HG03039 (cell line): ENCODE results near the gene RPS6KA4.

Experiments used
- ATAC-seq: cut with Tn5 transposase; IDR thresholded peaks from one replicate; pipeline ENCODE4 v1.9.1; 2021; ENCODE audit warnings: mild to moderate bottlenecking, moderate library complexity; ENCODE audit not compliant: unreplicated experiment

The RPS6KA4 gene

DNA sequence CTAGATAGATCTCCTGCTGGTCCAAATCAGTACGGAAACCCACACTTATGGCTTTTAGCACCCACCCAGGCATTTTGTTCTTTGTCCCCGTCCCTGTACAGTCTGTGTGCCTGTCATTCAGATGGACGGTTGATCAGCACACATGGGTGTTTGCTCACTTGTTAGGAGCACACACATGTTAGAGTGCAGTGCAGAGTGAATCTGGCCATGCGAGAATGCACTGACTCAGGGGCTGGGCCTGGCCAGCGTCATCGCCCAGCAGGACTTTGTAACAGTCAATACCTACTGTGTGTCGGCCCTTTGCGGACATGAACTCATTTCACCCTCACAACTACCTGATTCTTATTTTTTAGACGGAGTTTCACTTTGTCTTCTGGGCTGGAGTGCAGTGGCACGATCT is 3.4 kb downstream of the RPS6KA4 start:
- no peak for ATAC-seq

DNA sequence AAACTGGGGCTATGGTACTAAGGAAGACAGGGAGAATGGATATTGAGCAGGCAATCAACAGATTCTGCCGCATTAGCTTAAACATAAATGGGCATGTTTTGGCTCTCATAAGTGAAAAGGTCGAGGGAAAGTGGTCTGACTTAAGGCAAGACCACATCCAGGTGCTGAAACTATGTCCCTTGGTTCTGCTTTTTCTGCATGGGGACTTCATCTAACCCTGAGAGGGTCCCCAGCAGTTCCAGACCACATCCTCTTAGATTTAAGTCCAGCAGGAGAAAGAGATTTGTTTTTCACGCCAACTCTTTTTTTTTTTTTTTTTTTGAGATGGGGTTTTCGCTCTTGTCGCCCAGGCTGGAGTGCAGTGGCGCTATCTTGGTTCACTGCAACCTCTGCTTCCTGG is 5.5 kb downstream of the RPS6KA4 start:
- no peak for ATAC-seq

DNA sequence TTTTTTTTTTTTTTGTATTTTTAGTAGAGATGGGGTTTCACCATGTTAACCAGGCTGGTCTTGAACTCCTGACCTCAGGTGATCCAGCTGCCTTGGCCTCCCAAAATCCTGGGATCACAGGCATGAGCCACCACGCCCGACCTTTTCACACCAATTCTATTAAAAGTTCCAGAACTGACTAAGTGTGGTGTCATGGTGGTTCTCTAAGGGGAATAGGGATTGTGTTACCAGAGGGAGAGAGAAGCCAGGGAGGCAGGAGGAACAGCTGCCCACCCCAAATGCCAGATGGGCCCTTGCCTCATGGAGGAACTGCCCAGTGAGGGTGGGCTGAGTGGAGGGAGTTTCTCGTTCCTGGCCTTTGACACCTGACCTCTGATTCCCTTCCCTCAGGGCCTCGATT is 5.9 kb downstream of the RPS6KA4 start:
- no peak for ATAC-seq

DNA sequence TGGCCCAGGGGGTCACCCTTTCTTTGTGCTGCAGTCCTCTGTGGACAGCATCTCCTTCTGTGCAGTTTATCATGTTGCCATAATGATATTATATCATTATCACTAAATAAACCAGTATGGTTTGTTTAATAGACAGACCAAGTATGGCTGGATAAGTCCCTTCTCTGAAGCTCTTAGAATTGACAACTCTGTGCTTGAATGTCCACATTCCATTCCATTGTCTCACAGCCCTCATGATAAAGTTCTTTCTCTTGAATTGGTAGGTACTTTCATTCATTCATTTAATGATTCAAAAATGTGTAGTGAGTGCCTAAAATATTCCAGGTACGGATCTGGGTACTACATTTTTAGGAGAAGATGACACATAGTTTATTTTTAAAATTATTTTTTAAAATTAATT is 7.8 kb downstream of the RPS6KA4 start:
- ATAC-seq = no peak

DNA sequence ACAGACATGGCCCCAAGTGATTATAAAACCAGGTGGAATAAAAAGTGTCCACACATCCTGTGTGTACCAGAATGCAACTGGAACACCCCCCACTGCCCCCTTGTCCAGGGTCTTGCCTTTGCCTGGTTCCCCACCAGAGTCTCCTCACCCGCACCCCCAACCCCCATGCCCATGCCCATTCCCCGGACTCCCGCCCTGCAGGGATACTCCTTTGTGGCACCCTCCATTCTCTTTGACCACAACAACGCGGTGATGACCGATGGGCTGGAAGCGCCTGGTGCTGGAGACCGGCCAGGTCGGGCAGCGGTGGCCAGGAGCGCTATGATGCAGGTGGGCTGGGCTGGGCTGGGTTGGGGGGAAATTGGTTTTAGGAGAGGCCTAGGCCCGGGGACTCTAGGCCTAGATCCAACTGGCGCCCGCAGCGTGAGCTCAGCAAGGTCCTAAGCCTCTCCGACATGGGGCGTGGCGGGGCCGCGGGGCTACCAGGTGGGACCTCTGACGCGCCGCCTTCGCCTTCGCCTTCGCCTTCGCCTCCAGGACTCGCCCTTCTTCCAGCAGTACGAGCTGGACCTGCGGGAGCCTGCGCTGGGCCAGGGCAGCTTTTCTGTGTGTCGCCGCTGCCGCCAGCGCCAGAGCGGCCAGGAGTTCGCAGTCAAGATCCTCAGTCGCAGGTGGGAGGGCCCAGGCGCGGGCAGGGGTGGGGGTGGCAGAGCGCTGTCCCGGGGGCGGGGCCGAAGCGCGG is 9.1 kb downstream of the RPS6KA4 start:
- no peak for ATAC-seq

DNA sequence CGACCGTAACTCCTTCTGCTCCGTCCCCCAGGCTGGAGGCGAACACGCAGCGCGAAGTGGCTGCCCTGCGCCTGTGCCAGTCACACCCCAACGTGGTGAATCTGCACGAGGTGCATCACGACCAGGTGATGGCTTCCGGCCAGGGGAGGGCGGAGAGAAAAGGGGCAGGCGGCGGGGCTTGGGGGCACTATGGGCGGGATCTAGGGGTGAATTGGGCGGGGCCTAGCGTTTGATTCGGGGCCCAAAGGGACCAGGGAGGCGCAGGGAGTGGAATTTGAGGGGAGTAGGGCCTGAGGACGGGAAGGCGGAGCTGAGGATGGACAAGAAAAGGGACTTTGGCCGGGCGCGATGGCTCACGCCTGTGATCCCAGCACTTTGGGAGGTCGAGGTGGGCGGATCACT is 9.7 kb downstream of the RPS6KA4 start:
- ATAC-seq = no peak

DNA sequence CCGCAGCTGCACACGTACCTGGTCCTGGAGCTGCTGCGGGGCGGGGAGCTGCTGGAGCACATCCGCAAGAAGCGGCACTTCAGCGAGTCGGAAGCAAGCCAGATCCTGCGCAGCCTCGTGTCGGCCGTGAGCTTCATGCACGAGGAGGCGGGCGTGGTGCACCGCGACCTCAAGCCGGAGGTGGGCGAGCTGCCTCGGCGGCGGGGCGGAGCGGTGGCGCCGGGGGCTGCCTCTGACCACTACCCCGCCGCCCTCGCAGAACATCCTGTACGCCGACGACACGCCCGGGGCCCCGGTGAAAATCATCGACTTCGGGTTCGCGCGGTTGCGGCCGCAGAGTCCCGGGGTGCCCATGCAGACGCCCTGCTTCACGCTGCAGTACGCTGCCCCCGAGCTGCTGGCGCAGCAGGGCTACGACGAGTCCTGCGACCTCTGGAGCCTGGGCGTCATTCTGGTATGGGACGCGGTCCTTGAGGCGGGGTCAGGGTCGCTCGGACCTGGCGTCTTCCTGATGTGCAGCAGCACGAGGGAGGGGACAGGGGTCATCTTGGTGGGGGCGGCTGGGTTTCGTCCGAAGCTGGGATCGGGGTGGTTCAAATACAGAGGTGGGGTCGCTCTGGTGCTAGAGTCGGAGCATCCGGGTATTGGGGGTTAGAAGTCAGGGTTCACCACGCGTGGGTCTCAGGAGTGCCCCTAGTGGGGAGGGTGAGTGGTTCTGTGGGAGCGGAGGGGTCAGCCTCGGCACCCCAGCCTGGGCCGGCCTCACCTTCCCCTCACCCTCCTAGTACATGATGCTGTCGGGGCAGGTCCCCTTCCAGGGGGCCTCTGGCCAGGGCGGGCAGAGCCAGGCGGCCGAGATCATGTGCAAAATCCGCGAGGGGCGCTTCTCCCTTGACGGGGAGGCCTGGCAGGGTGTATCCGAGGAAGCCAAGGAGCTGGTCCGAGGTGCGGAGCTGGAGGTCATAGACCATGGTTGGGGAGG is 10.8 kb downstream of the RPS6KA4 start:
- no peak for ATAC-seq

DNA sequence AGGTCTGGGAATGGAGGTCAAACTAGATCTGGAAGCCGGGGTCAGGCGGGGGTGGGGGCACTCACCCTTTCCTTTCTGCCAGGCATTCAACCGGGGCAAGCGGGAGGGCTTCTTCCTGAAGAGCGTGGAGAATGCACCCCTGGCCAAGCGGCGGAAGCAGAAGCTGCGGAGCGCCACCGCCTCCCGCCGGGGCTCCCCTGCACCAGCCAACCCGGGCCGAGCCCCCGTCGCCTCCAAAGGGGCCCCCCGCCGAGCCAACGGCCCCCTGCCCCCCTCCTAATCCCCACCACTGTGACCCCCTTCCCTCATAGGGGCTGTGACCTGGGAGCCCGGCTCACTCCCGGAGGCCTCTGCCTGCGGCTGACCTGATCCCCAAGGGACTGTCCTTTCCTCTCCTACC is 12.2 kb downstream of the RPS6KA4 start:
- ATAC-seq = no peak

DNA sequence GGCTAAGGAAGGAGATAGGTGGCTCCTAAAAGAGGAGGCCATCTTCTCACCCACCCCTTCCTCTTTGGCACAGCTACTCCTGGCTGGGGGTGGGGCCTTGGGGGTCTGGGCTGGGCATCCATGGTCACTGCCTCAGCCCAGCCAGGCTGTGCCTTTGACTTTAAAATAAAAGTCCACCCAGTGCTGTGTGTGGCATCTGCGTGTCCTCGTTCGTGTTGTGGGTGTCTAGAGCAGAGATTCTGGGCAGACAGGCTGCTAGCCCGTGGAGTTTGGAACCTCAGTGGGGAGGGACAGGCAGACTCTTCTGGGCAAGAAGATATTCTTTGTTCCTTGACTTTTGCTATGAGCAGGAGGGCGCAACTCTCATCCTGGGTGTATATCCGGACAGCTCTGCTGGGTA is 13.1 kb downstream of the RPS6KA4 start:
- no peak for ATAC-seq

DNA sequence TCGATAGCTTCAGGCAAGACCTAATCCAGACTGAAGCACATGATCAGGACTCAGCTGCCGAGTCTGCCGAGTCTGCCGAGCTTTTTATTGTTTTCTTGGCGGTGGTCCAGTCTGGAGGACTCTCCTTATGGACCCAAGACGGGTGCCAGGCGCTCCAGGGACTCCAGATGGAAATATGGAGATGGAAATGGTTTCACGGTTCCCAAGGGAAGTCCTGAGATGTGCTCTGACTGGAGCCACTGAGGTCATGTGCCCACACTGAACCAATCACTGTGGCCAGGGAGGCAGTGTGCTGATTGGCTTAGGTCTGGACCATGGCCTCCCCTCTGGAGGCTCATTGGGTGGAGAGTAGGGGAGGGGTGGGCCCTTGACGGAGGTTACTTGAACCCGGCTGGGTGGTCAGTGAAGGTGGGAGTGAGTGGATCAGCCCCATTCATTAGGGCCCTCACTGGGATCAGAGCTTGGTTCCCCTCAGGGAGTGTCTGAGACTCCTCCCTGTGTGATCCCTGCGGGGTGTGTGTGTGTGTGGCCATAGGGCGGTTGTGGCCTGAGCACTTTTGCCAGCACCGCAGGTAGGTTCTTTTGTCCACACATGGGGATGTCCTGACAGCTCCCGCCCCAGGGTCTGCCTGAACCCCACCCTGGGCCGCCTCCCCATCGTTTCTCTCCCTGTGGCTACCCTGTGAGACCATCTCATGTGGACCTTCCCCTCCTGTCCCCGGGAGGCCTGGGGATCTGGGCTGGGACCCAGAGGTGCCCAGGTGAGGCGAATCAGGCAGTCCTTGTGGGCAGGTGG is 14.0 kb downstream of the RPS6KA4 start:
- ATAC-seq = no peak

DNA sequence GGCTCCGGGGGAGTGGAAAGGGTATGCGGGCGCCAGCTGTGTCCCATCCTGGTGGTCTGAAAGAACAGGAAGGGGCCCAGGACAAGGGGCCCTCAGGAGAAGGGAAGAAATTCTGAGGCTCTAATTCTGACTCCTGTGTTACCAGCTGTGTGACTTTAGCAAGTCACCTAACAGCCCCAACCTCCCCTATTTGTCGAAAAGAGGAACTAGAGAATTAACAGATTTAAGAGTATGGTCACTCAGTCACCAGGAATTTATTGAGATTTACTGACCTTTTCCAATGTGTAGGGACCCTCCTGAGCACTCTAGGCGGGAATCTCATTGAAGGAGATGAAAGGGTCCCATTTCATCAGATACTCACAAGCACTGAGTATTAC is 14.6 kb downstream of the RPS6KA4 start:
- no peak for ATAC-seq

DNA sequence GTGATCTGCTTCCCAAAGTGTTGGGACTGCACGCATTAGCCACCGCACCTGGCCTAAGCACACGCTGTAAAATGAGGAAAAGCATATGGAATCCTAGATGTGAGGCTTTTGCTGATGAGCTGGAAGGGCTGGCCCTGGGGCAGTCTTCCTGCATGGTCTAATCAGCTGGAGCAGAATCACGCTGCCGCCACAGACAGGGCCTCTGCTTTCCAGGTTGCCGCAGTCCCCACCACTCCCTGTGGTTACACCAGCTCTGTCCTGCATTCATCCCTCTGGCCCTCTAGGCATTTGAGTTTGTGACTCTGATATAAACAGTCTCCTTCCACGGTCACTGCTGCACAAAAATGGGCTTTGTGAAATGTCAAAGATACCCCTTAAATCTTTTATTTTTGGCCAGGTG is 17.1 kb downstream of the RPS6KA4 start:
- ATAC-seq = no peak

DNA sequence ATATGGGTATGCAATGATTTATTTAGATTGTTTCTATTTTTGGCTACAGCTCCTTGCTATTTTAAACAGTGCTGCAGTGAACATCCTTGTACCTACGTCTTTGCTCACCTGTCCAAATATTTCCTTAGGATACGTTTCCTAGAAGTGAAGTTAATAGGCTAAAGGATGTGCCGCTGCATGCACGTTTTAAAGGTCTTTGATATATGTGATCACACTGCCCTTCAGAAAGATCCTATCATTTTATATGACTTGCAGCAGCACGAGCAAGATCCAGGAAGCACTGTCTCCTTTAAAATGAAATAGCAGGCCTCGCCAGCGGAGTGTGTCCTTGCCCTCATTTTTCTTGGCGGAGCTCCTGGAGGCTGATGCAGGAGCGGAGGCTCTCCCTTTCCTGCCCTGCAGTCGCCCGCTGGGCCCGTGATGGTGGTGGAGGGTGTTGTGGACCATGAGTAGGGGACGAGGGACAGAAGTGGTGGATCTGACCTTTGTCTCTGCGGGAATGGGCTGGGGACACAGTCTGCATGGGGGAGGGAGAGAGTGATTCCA is 19.4 kb downstream of the RPS6KA4 start:
- no peak for ATAC-seq

DNA sequence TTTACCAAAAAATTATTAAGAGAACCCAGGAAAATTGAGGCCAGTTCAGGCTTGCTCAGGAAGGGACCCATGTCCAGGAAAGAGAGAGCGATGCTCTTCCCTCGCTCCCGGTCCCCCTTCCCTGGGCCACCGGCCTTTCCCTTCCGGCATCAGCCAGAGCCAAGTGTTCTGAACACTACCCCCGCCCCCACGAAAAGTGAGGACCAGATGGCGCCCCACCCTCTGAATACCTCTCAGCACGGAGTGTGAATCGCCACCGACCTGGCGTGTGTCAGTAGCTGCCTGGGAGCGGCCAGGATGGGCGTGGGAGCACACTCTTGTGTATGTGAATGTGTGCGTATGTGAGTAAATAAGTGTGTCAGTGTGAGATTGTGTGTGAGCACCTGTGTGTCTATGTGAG is 20.2 kb downstream of the RPS6KA4 start:
- no peak for ATAC-seq

DNA sequence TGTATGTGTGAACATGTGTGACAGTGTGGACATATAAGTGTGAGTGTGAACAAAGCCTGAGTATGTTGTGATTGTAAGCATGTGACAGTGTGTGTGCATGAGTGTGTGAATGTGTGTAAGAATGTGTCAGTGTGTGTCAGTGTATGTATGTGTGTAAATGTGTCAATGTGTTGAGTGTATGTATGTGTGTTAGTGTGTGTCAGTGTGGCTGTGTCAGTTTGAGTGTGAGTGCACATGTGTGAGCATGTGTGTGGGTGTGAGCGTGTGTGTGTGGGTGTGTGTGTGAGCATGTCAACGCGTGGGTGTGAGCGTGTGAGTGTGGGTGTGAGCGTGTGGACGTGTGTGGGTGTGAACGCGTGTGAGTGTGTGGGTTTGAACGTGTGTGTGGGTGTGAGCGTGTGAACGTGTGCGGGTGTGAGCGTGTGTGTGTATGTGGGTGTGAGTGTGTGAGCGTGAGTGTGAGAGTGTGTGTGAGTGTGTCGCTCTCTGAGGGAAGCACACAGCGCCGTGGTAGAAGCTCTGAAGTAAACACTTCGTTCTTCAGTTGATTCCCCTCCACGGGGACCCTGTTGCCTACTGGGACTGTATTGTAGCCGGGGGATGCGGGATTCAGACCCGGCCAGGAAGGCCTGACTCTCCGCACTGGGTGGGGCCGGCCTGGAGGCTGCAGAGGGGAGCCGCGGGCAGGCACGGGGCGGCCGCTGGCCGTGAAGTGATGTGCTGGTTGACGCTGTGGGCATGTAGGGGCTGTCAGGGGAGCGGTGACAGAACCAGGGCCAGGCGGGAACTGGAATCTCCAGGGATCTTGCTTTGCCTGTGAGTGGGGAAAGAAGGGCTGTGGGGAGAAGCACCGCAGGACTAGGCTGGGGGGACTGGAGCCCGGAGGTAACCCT is 21.1 kb downstream of the RPS6KA4 start:
- ATAC-seq = no peak

DNA sequence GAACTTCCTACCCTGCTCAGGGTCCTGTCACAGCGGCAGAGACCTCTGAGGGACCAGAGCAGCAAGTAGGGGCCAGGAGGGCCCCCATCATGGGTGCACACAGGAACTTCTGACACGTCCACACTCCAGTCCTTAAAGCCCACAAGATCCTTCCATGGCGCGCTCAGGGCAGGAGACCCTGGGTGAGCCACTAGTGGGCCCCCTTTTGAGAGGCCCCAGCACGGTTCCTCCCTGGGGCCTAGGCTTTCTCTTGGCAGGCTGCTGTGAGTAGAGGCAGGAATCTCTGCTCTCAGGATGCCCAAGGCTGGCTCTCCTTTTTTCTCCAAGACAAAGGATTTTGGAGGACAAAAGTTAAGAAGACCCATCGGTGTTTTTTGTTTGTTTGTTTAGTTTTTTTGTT is 22.4 kb downstream of the RPS6KA4 start:
- no peak for ATAC-seq

DNA sequence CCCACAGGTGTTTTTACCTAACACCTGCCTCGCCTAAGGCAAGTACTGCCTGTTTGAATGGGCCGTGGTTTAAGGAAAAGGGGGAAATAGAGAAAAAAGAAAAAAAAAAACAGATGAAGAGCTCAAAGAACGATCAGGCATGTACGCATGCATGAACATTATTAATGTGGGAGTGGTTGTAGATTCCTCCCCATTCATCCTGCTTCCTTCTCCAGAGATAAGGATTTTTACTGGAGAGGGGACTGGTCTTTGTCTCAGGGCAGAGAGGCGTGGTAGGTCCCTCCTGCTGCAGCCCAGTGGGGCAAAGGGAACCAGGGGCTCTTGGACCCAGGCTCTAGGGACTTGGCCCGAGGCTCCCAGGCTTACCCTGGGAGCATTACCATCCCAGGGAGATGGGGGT is 23.1 kb downstream of the RPS6KA4 start:
- no peak for ATAC-seq

DNA sequence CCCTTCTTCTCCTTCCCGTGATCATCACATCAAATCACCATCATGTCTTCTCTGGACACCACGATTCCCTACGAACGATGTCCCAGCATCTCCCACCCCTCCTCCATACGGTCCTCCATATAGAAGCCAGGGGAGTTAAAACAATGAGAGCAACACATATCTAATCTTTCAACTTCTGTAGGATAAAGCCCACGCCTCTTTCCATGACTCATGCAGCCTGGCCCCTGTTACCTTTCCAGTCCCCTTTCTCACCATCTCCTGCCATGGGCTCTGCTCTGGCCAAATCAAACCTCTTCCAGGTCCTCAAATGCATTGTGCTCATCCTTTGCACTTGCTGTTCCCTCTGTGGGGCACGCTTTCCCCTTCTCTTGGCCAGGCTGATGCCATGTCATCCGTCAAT is 23.6 kb downstream of the RPS6KA4 start:
- ATAC-seq = no peak

DNA sequence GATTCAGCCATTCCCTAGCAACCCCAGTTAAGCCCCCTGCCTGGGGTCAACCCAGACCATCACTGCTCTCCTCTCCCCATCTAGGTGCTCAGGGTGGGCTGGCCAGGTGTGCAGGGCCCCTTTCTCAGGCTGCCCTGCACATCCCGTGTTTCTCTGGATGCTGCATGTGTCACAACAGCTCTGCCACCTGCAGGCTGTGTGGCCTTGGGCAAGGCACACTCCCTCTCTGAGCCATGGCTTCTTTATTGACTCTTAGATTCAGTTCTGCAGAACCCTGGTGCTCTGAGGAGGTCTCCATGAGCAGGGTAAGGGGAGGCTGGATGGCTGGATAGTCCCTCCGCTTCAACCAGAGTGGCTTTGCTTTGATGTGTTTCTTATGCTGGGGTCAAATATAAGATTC is 24.6 kb downstream of the RPS6KA4 start:
- no peak for ATAC-seq
